Liver (tissue), 3 donors: ENCODE measurements around the gene C2orf74.

Source experiments
- JUND ChIP-seq, 2 donors: IDR thresholded peaks; 2 replicates each; pipeline ENCODE4 v1.6.1; 2016; ENCODE audit warnings: antibody characterized with exemption in 2 of 2
- TAF1 ChIP-seq: conservative IDR thresholded peaks from 2 replicates; pipeline ENCODE4 v1.6.1; 2016; ENCODE audit warnings: antibody characterized with exemption, mild to moderate bottlenecking
- TF ChIP-seq, protein P1 (sequence below): fragments of 150-350 bp; IDR thresholded peaks from 2 replicates; pipeline ENCODE4 v1.5.1; 2017; ENCODE audit warnings: improper control_type of control experiment, low read depth, low read length; ENCODE audit not compliant: missing input control
- TF ChIP-seq, protein P2 (sequence below): IDR thresholded peaks from 2 replicates; pipeline ENCODE4 v1.6.1; 2016; ENCODE audit warnings: antibody characterized with exemption
- donor health status: healthy.
- donor health status: healthy.

DNA sequence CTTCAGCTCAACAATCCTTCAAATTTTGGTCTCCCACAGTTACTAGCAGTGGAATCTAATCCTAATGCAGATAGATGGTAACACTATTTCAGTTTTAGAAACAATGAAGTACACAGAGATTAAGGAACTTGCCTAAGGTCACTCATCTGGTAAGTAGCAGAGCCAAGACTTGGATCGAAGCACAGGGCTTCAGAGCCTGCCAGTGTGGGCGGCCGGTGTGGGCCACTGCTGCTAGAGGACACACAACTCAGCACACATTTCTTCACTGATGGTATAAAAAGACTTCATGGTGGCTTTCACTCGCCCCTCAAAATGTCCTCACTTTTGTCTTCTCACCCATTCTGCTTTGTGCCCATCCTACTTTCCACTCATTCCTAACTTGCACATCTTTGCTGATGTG, 11.1 kb downstream of the C2orf74 start:
- TF ChIP-seq TAF1: no peak
- no peak for TF ChIP-seq JUND (IDR thresholded peaks at IDR 0.05)
- TF ChIP-seq, protein P1, sequence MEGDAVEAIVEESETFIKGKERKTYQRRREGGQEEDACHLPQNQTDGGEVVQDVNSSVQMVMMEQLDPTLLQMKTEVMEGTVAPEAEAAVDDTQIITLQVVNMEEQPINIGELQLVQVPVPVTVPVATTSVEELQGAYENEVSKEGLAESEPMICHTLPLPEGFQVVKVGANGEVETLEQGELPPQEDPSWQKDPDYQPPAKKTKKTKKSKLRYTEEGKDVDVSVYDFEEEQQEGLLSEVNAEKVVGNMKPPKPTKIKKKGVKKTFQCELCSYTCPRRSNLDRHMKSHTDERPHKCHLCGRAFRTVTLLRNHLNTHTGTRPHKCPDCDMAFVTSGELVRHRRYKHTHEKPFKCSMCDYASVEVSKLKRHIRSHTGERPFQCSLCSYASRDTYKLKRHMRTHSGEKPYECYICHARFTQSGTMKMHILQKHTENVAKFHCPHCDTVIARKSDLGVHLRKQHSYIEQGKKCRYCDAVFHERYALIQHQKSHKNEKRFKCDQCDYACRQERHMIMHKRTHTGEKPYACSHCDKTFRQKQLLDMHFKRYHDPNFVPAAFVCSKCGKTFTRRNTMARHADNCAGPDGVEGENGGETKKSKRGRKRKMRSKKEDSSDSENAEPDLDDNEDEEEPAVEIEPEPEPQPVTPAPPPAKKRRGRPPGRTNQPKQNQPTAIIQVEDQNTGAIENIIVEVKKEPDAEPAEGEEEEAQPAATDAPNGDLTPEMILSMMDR: no peak
- TF ChIP-seq, protein P2, sequence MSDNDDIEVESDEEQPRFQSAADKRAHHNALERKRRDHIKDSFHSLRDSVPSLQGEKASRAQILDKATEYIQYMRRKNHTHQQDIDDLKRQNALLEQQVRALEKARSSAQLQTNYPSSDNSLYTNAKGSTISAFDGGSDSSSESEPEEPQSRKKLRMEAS: no peak
